Esophagus muscularis mucosa (tissue), 4 donors: Measurements from ENCODE around the gene SPON1. TPM values are rescaled to one million over a fixed set of nuclear protein-coding genes. Genes with fewer than 3 reads are reported as not detected.
A peak's percentile ranks its signal among the peaks of the same experiment; 100 is the strongest.
"Not testable (repeated sequence)": the region's sequence is repeated elsewhere in the genome, so short reads cannot be mapped to it uniquely, and the experiment has no call there.

ENCODE experiments used
- DNase-seq: peaks from one replicate; pipeline ENCODE4 v3.0.0-alpha.2; 2017; ENCODE audit errors: extremely low spot score
- H3K27ac ChIP-seq, 4 donors: fragments of 200-600 bp; sonication (generic); replicated peaks in 1 of 4; 1 replicate in 3 of 4; 2 replicates in 1 of 4; pipeline ENCODE4 v1.5.1; 2016 to 2019; ENCODE audit warnings: mild to moderate bottlenecking in 1 of 4
- H3K27me3 ChIP-seq, 4 donors: fragments of 200-600 bp; sonication (generic); one replicate each; pipeline versions ENCODE4 v1.5.1 to v1.6.0; 2016 to 2019
- H3K36me3 ChIP-seq, 4 donors: fragments of 200-600 bp; sonication (generic); one replicate each; pipeline ENCODE4 v1.5.1; 2016 to 2019
- H3K4me1 ChIP-seq, 4 donors: fragments of 200-600 bp; sonication (generic); one replicate each; pipeline ENCODE4 v1.5.1; 2016 to 2019
- H3K4me3 ChIP-seq, 4 donors: fragments of 200-600 bp; sonication (generic); 1 replicate in 2 of 4; 2 replicates in 2 of 4; pipeline ENCODE4 v1.5.1; 2016 to 2019; ENCODE audit warnings: mild to moderate bottlenecking in 4 of 4, moderate library complexity in 1 of 4
- H3K9me3 ChIP-seq, 4 donors: fragments of 200-600 bp; sonication (generic); 1 replicate in 3 of 4; 2 replicates in 1 of 4; pipeline ENCODE4 v1.5.1; 2016 to 2019
- EP300 ChIP-seq: sonication (generic); formaldehyde crosslinking; IDR thresholded peaks from one replicate; pipeline ENCODE4 v1.6.1; 2017; ENCODE audit warnings: antibody characterized with exemption
- POLR2A ChIP-seq: fragments of 450-650 bp; IDR thresholded peaks from one replicate; pipeline ENCODE4 v1.6.1; 2017; ENCODE audit warnings: antibody characterized with exemption, moderate library complexity, mild to moderate bottlenecking, low read depth
- POLR2AphosphoS5 ChIP-seq, 2 donors: sonication (generic); formaldehyde crosslinking; IDR thresholded peaks; one replicate each; pipeline ENCODE4 v1.6.1; 2017; ENCODE audit warnings: antibody characterized with exemption in 2 of 2
- WGBS: methylation state at CpG from one replicate; pipeline ENCODE4 v1.1.5; 2018; 5-methylcytosine and 5-hydroxymethylcytosine counted together
- intact Hi-C: fragments of 100-400 bp; cut with DNase I; formaldehyde crosslinking; loops from one replicate; pipeline ENCODE4 v1.15.1; 2023
- total RNA-seq, 4 donors: library from RNA; depleted of rRNA; stranded (reverse); fragments of >200 nt; gene quantifications; one replicate each; pipeline versions ENCODE4 v1.1.0 to v1.2.1, GENCODE V29; 2016
- TF ChIP-seq, protein P1 (sequence below), 3 experiments: fragments of 200-600 bp in 2 of 3; fragments of 450-650 bp in 1 of 3; sonication (generic) in 2 of 3; IDR thresholded peaks; one replicate each; pipeline ENCODE4 v1.5.1; 2017 to 2019; ENCODE audit warnings: antibody characterized with exemption in 3 of 3, mild to moderate bottlenecking in 2 of 3, moderate library complexity in 1 of 3

The SPON1 gene
- total RNA-seq, 4 donors from 2014 or later: 12.5 to 25.2 (median 19.2) TPM

DNA sequence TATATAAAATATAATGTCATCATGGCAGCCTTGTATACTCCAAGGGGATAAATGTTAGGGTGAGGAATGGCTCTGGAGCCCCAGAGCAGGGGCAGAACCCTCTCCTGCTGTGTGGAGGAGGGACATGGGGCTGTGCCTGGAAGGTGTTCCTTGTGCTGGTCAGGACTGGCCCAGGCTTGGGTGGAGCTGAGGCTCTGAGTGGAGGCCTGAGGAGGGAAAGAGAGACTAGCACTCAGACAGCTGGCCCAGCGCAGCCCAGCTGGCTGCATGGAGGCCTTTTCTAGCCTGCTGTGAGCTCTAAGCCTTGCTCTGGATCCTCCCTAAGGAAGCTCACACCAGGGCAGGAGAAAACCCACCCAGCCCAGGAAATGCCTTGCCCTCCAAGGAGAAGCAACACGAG, 282.9 kb downstream of the SPON1 start:
- H3K27ac ChIP-seq: no peak overlapping the region
- H3K9me3 ChIP-seq: no peaks in the 10 kb centered on the region
- no peaks in the 10 kb centered on the region for H3K36me3 ChIP-seq
- intact Hi-C loops: loop anchor here (5.0 kb wide), 2 partner anchors 93 to 473 kb away; no protein-coding TSS in a partner anchor
- TF ChIP-seq, protein P1, sequence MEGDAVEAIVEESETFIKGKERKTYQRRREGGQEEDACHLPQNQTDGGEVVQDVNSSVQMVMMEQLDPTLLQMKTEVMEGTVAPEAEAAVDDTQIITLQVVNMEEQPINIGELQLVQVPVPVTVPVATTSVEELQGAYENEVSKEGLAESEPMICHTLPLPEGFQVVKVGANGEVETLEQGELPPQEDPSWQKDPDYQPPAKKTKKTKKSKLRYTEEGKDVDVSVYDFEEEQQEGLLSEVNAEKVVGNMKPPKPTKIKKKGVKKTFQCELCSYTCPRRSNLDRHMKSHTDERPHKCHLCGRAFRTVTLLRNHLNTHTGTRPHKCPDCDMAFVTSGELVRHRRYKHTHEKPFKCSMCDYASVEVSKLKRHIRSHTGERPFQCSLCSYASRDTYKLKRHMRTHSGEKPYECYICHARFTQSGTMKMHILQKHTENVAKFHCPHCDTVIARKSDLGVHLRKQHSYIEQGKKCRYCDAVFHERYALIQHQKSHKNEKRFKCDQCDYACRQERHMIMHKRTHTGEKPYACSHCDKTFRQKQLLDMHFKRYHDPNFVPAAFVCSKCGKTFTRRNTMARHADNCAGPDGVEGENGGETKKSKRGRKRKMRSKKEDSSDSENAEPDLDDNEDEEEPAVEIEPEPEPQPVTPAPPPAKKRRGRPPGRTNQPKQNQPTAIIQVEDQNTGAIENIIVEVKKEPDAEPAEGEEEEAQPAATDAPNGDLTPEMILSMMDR (IDR thresholded peaks at IDR 0.05): no peak
- TF ChIP-seq POLR2A (no peak), EP300 (no peak), POLR2AphosphoS5 (IDR thresholded peaks at IDR 0.05) (no peak)
- H3K4me3 ChIP-seq: no peak overlapping the region
- no peaks in the 10 kb centered on the region for H3K27me3 ChIP-seq
- 100% methylated on average over 2 of the region's 2 CpGs for WGBS
- peaks cover 0 to 7% (median 2%) of the 10 kb centered on the region in 4 donors for H3K4me1 ChIP-seq
- no peak for DNase-seq

DNA sequence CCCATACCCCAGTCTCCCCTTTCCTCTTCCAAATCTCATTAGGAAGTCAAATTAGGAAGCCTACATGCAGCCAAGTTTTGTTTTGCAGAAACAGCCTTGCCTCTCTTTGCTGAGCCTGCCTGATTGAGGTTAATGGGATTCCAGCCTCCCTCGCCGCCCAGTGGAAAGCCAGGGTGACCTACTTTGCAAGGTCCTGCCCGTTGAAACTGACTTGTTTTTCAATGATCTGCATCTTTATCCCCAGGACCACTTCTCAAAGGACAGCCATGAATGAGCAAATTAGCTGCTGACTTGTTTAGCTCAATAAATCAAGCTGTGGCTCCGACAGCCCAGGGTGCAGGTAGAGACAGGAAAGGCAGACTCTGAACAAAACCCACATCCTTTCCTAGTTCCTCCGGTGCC, 286.1 kb downstream of the SPON1 start:
- Histone ChIP-seq H3K4me1 (peaks cover 0 to 7% (median 0%) of the 10 kb centered on the region in 4 donors), H3K27me3 (peaks cover 0 to 10% (median 0%) of the 10 kb centered on the region in 4 donors), H3K9me3 (no peaks in the 10 kb centered on the region), H3K36me3 (no peaks in the 10 kb centered on the region), H3K4me3 (no peak overlapping the region), H3K27ac (no peak overlapping the region)
- intact Hi-C loops: loop anchor here (5.0 kb wide), 2 partner anchors 96 to 476 kb away; no protein-coding TSS in a partner anchor
- 58% methylated on average over 5 of the region's 5 CpGs for WGBS
- DNase-seq: no peak
- TF ChIP-seq POLR2AphosphoS5 (IDR thresholded peaks at IDR 0.05) (no peak), POLR2A (no peak), EP300 (no peak)
- TF ChIP-seq, protein P1 (IDR thresholded peaks at IDR 0.05): no peak

DNA sequence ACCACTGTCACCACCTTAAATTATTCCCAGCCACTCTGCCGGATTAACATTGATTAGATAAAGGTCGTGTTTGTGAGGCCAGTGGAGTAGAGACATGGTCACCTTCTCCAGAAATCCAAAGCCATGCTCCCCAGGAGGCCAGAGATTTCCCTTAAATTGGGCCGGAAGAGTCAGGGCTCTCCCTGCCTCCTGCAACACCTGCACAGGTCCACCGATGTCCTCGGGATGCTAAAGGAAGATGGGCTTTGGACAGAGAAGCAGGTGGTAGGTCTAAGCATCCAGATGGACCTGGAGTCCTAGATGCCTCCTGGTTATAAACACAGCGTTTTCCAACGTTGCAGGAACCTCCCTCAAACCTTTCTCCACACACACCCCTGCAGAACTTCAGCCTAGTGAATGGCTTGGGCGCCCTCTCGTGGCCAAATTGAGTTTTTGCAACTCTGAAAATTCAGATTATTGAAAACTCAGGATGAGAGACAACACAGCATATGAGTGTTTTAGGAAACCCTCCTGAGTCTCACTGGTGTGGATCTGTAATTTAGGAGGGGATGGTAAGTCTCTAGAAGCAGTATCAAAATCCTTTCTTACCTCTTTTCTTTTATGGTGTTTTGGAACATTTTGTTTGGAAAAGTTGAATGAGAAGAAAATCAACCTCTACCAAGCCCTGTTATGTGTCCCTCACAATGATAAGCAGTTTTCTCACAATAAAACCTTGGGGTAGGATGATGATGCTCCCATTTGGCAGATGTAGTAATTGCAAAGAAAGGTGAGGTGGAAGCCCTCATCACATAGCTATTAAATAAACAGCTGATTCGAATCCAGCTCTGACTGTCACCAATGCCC, 286.8 kb downstream of the SPON1 start:
- WGBS: 62% methylated on average over 6 of the region's 10 CpGs
- Histone ChIP-seq H3K27ac (no peak overlapping the region), H3K4me1 (peaks cover 0 to 7% (median 0%) of the 10 kb centered on the region in 4 donors), H3K4me3 (no peak overlapping the region), H3K27me3 (peaks cover 0 to 10% (median 0%) of the 10 kb centered on the region in 4 donors), H3K36me3 (no peaks in the 10 kb centered on the region), H3K9me3 (no peaks in the 10 kb centered on the region)
- TF ChIP-seq, protein P1 (IDR thresholded peaks at IDR 0.05): peak; percentile 78 to 87 (median 85)
- no peak for TF ChIP-seq EP300
- DNase-seq: no peak
- intact Hi-C loops: loop anchor here (1.0 to 5.0 kb wide), 3 partner anchors 97 to 477 kb away; no protein-coding TSS in a partner anchor

DNA sequence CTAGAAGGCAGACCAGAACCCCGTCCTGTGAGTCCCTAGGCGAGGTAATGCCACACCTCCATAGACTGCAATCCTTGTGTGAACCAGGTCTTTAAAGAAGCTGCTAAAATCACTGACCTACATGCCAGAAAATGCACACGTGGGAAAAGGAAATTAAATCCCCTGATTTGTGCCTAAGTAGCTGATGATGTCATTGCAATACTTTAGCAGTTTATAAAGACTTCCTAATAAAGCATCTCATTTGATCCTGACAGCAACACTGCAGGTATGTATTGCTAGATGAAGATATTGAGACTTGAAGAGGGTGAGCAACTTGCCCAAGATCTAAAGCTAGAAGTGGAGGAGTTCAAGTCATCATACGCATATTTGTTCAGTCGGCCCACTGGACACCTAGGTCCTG, 289.2 kb downstream of the SPON1 start:
- intact Hi-C loops: no loop called here

DNA sequence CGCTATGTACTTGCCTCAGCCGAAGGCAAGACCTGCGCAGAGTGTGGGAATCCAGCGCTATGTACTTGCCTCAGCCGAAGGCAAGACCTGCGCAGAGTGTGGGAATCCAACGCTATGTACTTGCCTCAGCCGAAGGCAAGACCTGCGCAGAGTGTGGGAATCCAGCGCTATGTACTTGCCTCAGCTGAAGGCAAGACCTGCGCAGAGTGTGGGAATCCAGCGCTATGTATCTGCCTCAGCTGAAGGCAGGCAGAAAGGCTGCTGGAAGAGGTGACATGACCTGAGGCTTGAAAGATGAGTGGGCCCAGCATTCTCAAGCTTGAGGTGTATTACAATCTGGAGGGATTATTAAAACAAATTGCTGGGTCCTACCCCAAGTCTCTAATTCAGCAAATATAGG, 290.0 kb downstream of the SPON1 start:
- H3K4me3 ChIP-seq, H3K27ac ChIP-seq, H3K36me3 ChIP-seq, DNase-seq, H3K9me3 ChIP-seq, intact Hi-C loops, H3K4me1 ChIP-seq: not testable (repeated sequence)
- peaks cover 0 to 11% (median 0%) of the 10 kb centered on the region in 4 donors for H3K27me3 ChIP-seq
- 93% methylated on average over 2 of the region's 12 CpGs for WGBS

More for the DNA sequence above, 289.2 kb downstream of the SPON1 start:
- Histone ChIP-seq H3K4me3 (no peak overlapping the region), H3K27ac (no peak overlapping the region), H3K27me3 (peaks cover 0 to 10% (median 0%) of the 10 kb centered on the region in 4 donors), H3K36me3 (no peaks in the 10 kb centered on the region), H3K4me1 (peaks cover 0 to 7% (median 0%) of the 10 kb centered on the region in 4 donors), H3K9me3 (no peaks in the 10 kb centered on the region)
- WGBS: 81% methylated on average over 5 of the region's 5 CpGs
- DNase-seq: no peak
- TF ChIP-seq POLR2A: no peak
- TF ChIP-seq EP300: no peak
- TF ChIP-seq, protein P1 (IDR thresholded peaks at IDR 0.05): no peak
- TF ChIP-seq POLR2AphosphoS5 (IDR thresholded peaks at IDR 0.05): no peak
